Neutrophil (primary cell): Measurements from ENCODE around the gene TRERF1.
A peak's percentile ranks its signal among the peaks of the same experiment; 100 is the strongest.

Experiments
- H3K27ac ChIP-seq: fragments of 200-600 bp; sonication (generic); 2 replicates; pipeline ENCODE4 v1.5.1; 2016; ENCODE audit warnings: mild to moderate bottlenecking, moderate library complexity
- H3K27me3 ChIP-seq: fragments of 200-600 bp; sonication (generic); 2 replicates; pipeline ENCODE4 v1.6.0; 2016; ENCODE audit warnings: mild to moderate bottlenecking
- H3K36me3 ChIP-seq: fragments of 200-600 bp; sonication (generic); 2 replicates; pipeline ENCODE4 v1.5.1; 2017
- H3K4me1 ChIP-seq, 2 experiments: fragments of 200-600 bp in 1 of 2; sonication (generic) in 1 of 2; 1 replicate in 1 of 2; 2 replicates in 1 of 2; pipeline versions ENCODE4 v1.5.1 to v1.6.1; 2013 to 2016; ENCODE audit warnings: low read depth in 1 of 2, low read length in 1 of 2, mild to moderate bottlenecking in 1 of 2, moderate library complexity in 1 of 2; ENCODE audit not compliant: control insufficient read depth in 1 of 2, insufficient read depth in 1 of 2
- H3K4me3 ChIP-seq, 2 experiments: fragments of 200-600 bp in 1 of 2; sonication (generic) in 1 of 2; 1 replicate in 1 of 2; 2 replicates in 1 of 2; pipeline ENCODE4 v1.5.1; 2013 to 2016; ENCODE audit warnings: low read depth in 1 of 2, low read length in 1 of 2, mild to moderate bottlenecking in 1 of 2, moderate library complexity in 1 of 2
- H3K9me3 ChIP-seq: fragments of 200-600 bp; sonication (generic); 2 replicates; pipeline ENCODE4 v1.5.1; 2016
- TF ChIP-seq, protein P1 (sequence below): fragments of 200-600 bp; sonication (generic); IDR thresholded peaks from 2 replicates; pipeline ENCODE4 v1.5.1; 2016; ENCODE audit warnings: antibody characterized with exemption

Gene TRERF1

DNA sequence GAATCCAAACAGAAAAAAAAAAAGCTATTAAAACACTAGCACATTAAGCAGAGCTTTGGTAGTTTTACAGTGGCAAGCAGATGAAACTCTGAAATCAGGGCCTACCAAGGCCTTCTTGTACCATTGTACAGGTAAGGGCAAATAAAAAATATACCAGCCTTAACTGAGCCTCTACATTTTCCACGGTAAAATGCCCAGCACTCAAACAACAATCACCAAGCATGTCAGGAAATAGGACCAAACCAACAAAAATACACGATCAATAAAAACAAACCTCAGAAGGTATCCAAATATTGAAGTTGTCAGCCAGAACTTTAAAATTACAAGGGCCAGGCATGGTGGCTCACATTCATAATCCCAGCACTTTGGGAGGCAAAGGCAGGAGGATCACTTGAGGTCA lies 18.3 kb downstream of the TRERF1 start:
- TF ChIP-seq, protein P1, sequence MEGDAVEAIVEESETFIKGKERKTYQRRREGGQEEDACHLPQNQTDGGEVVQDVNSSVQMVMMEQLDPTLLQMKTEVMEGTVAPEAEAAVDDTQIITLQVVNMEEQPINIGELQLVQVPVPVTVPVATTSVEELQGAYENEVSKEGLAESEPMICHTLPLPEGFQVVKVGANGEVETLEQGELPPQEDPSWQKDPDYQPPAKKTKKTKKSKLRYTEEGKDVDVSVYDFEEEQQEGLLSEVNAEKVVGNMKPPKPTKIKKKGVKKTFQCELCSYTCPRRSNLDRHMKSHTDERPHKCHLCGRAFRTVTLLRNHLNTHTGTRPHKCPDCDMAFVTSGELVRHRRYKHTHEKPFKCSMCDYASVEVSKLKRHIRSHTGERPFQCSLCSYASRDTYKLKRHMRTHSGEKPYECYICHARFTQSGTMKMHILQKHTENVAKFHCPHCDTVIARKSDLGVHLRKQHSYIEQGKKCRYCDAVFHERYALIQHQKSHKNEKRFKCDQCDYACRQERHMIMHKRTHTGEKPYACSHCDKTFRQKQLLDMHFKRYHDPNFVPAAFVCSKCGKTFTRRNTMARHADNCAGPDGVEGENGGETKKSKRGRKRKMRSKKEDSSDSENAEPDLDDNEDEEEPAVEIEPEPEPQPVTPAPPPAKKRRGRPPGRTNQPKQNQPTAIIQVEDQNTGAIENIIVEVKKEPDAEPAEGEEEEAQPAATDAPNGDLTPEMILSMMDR, result no peak
- no peaks in the 10 kb centered on the region for H3K9me3 ChIP-seq
- H3K36me3 ChIP-seq, result no peaks in the 10 kb centered on the region
- H3K27ac ChIP-seq, result no peak overlapping the region
- H3K4me3 ChIP-seq, result no peak overlapping the region
- no peaks in the 10 kb centered on the region for H3K27me3 ChIP-seq
- peaks cover 17 to 18% of the 10 kb centered on the region in 2 experiments for H3K4me1 ChIP-seq

DNA sequence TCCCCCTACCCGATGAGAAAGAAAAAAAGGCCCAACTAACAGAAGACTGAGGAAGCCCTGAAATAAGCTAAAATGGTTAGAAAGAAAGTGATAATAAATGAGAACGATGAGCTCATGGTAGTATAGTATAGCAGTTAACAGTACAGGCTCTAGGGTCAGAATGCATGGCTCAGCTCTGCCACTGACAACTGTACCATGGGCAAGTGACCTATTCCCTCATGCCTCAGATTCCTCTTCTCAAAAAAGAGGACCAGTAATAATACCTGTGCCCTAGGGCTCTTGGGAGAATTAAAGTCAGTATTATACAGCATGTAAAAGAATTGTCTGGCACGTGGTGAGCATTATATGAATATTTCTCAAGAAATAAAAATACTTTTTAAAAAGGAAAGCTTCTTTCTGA lies 19.8 kb downstream of the TRERF1 start:
- Histone ChIP-seq H3K36me3 (no peaks in the 10 kb centered on the region), H3K4me1 (peaks cover 20 to 24% of the 10 kb centered on the region in 2 experiments), H3K27ac (no peak overlapping the region), H3K27me3 (no peaks in the 10 kb centered on the region), H3K4me3 (no peak overlapping the region), H3K9me3 (no peaks in the 10 kb centered on the region)
- TF ChIP-seq, protein P1, result no peak

DNA sequence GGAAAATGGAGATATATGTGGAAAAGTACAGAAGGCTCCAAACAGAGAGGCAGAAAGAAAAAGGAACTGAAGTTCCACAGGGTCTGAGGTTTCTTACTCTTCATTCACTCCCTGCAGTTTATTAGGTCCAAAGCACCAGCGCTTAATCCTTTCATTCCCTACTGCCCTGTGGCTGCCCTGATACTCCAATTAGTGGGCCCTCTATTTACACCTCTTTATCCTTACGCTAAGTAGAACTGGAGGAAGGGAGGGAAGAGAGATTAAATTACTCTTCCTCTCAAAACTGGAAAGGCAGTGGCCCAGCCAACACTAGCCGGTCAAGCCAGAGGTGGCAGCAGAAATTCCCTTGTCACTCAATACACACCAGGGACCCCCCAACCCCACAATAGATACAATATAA lies 20.4 kb downstream of the TRERF1 start:
- no peaks in the 10 kb centered on the region for H3K9me3 ChIP-seq
- peaks cover 20 to 24% of the 10 kb centered on the region in 2 experiments for H3K4me1 ChIP-seq
- TF ChIP-seq, protein P1, result no peak
- H3K4me3 ChIP-seq, result no peak overlapping the region
- no peak overlapping the region for H3K27ac ChIP-seq
- no peaks in the 10 kb centered on the region for H3K36me3 ChIP-seq
- no peaks in the 10 kb centered on the region for H3K27me3 ChIP-seq

DNA sequence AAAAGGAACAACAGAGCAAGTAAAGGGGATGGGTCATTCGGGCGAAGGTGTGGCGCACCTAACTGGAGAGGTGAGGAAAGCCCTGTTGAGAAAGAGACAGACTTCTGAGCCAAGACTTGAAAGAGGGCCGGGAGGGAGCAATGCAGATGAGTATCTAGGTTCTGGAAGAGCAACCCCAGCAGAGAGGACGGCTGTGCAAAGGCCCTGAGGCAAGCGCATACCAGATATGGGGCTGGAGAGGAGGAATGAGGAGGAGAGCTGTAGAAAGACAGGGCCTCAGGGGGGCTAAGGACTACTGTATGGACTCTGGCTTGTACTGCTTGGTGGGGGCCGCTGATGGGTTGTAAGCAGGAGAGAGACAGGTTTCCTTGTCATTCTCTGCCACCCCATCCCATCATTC lies 21.9 kb downstream of the TRERF1 start:
- no peaks in the 10 kb centered on the region for H3K36me3 ChIP-seq
- H3K4me3 ChIP-seq, result no peak overlapping the region
- H3K27me3 ChIP-seq, result no peaks in the 10 kb centered on the region
- H3K27ac ChIP-seq, result peak overlapping the region; percentile 71
- H3K9me3 ChIP-seq, result no peaks in the 10 kb centered on the region
- TF ChIP-seq, protein P1, result no peak
- H3K4me1 ChIP-seq, result peaks cover 20 to 24% of the 10 kb centered on the region in 2 experiments

DNA sequence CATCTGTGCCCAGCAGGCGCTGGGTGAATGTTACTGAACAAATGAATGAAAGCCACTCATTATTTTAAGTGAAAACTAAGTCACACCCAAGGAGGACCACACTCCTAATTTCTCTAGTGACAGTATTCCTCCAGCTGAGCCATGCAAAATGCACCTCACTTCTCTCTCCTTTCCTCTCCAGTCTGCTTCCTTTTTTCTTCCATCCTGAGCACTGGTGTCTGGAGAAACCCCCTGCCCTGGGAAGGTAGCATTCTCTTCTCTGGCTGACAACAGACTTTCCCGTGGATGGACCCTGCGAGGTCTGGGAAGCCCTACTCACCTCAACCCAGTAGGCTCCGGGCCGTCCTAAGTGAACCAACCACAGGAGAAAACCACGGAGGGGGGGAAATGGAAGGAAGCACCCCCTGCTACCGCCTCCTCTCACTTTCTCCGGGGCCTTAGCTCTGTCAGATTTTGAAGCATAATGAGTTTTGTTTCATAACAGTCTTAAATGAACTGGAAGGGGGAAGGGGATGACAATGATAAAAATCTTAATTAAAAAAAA lies 22.6 kb downstream of the TRERF1 start:
- H3K27me3 ChIP-seq, result no peaks in the 10 kb centered on the region
- peak overlapping the region in 1 of 2 experiments; percentile 13 for H3K4me3 ChIP-seq
- TF ChIP-seq, protein P1, result no peak
- no peaks in the 10 kb centered on the region for H3K36me3 ChIP-seq
- H3K27ac ChIP-seq, result peak overlapping the region; percentile 71
- peaks cover 20 to 24% of the 10 kb centered on the region in 2 experiments for H3K4me1 ChIP-seq
- H3K9me3 ChIP-seq, result no peaks in the 10 kb centered on the region
